DOHH2 (cell line): ENCODE measurements around the gene CFAP61.

Experiments
- H3F3A ChIP-seq: fragments of 200-600 bp; sonication (generic), shearing (Covaris generic); 2 replicates; pipeline ENCODE4 v1.6.0; 2016; ENCODE audit warnings: antibody characterized with exemption, mild to moderate bottlenecking; ENCODE audit not compliant: control insufficient read depth, insufficient read depth
- H3K27ac ChIP-seq: fragments of 200-600 bp; sonication (generic); 2 replicates; pipeline ENCODE4 v1.5.1; 2014; ENCODE audit warnings: low read depth, mild to moderate bottlenecking, low read length, moderate library complexity
- H3K27me3 ChIP-seq: fragments of 200-600 bp; sonication (generic); 2 replicates; pipeline ENCODE4 v1.6.1; 2014; ENCODE audit warnings: mild to moderate bottlenecking, low read length, mixed read lengths; ENCODE audit not compliant: control insufficient read depth
- H3K36me3 ChIP-seq: fragments of 200-600 bp; sonication (generic); 2 replicates; pipeline ENCODE4 v1.6.1; 2014; ENCODE audit warnings: mild to moderate bottlenecking, low read length, moderate library complexity, mixed read lengths; ENCODE audit not compliant: control insufficient read depth
- H3K4me1 ChIP-seq: fragments of 200-600 bp; sonication (generic); 2 replicates; pipeline ENCODE4 v1.6.1; 2014; ENCODE audit warnings: mild to moderate bottlenecking, low read length, mixed read lengths; ENCODE audit not compliant: control insufficient read depth
- H3K4me2 ChIP-seq: fragments of 200-600 bp; sonication (generic); 2 replicates; pipeline ENCODE4 v1.6.0; 2014; ENCODE audit warnings: mild to moderate bottlenecking, low read length, moderate library complexity
- H3K4me3 ChIP-seq: fragments of 200-600 bp; sonication (generic); 2 replicates; pipeline ENCODE4 v1.5.1; 2014; ENCODE audit warnings: mild to moderate bottlenecking, low read length, mixed read lengths
- H3K79me2 ChIP-seq: fragments of 200-600 bp; sonication (generic); 2 replicates; pipeline ENCODE4 v1.6.1; 2014; ENCODE audit warnings: mild to moderate bottlenecking, low read length, mixed read lengths; ENCODE audit not compliant: control insufficient read depth
- H3K9me2 ChIP-seq: fragments of 200-600 bp; sonication (generic); replicated peaks from 2 replicates; pipeline ENCODE4 v1.6.1; 2014; ENCODE audit warnings: mild to moderate bottlenecking, low read length, mixed read lengths; ENCODE audit not compliant: control insufficient read depth
- H3K9me3 ChIP-seq: fragments of 200-600 bp; sonication (generic); 2 replicates; pipeline ENCODE4 v1.6.1; 2014; ENCODE audit warnings: antibody characterized with exemption, low read length, mixed read lengths; ENCODE audit not compliant: control insufficient read depth, insufficient read depth
- H4K20me1 ChIP-seq: fragments of 200-600 bp; sonication (generic); 2 replicates; pipeline ENCODE4 v1.6.0; 2014; ENCODE audit warnings: low read depth, mild to moderate bottlenecking, antibody characterized with exemption, low read length, moderate library complexity; ENCODE audit not compliant: control insufficient read depth, insufficient read depth
- CTCF ChIP-seq: fragments of 200-600 bp; sonication (generic); IDR thresholded peaks from one replicate; pipeline ENCODE4 v1.5.1; 2014; ENCODE audit warnings: antibody characterized with exemption, mild to moderate bottlenecking, low read depth, low read length; ENCODE audit not compliant: poor library complexity, severe bottlenecking
- EZH2phosphoT487 ChIP-seq: fragments of 200-600 bp; sonication (generic); IDR thresholded peaks from 2 replicates; pipeline ENCODE4 v1.6.1; 2017; ENCODE audit warnings: borderline replicate concordance, mild to moderate bottlenecking, antibody characterized with exemption, low read length, moderate library complexity, mixed read lengths

CFAP61 gene

GRCh38 chr20:20231528-20232298 lies 179.4 kb downstream of the CFAP61 start:
- no peaks in the 10 kb centered on the region for H3K79me2 ChIP-seq
- no peaks in the 10 kb centered on the region for H3K4me1 ChIP-seq
- H3K27ac ChIP-seq, result no peak overlapping the region
- H3K9me2 ChIP-seq, result no peaks in the 10 kb centered on the region
- H3K9me3 ChIP-seq, result no peaks in the 10 kb centered on the region
- H3K36me3 ChIP-seq, result no peaks in the 10 kb centered on the region
- no peaks in the 10 kb centered on the region for H4K20me1 ChIP-seq
- no peak for TF ChIP-seq CTCF
- no peak for TF ChIP-seq EZH2phosphoT487
- no peak overlapping the region for H3K4me2 ChIP-seq
- no peak overlapping the region for H3K4me3 ChIP-seq
- H3F3A ChIP-seq, result no peaks in the 10 kb centered on the region
- peaks cover 8% of the 10 kb centered on the region; the same call in 1 of the 2 replicates for H3K27me3 ChIP-seq

- TF ChIP-seq CTCF (no peak), EZH2phosphoT487 (no peak)
- no peak overlapping the region for H3K4me2 ChIP-seq
- H3K4me3 ChIP-seq, result no peak overlapping the region
- H3K27ac ChIP-seq, result no peak overlapping the region
- H3F3A ChIP-seq, result no peaks in the 10 kb centered on the region
- H3K79me2 ChIP-seq, result no peaks in the 10 kb centered on the region
- no peaks in the 10 kb centered on the region for H3K36me3 ChIP-seq
- no peaks in the 10 kb centered on the region for H4K20me1 ChIP-seq
- H3K27me3 ChIP-seq, result peaks cover 8% of the 10 kb centered on the region; the same call in 1 of the 2 replicates
- H3K9me2 ChIP-seq, result no peaks in the 10 kb centered on the region
- H3K9me3 ChIP-seq, result no peaks in the 10 kb centered on the region
- H3K4me1 ChIP-seq, result no peaks in the 10 kb centered on the region
These were observed 180.7 kb downstream of the CFAP61 start for GRCh38 chr20:20233041-20233514.

- Histone ChIP-seq H3K4me3 (no peak overlapping the region), H4K20me1 (no peaks in the 10 kb centered on the region), H3F3A (no peaks in the 10 kb centered on the region), H3K4me1 (no peaks in the 10 kb centered on the region), H3K4me2 (no peak overlapping the region), H3K9me3 (no peaks in the 10 kb centered on the region), H3K9me2 (no peaks in the 10 kb centered on the region), H3K27ac (no peak overlapping the region), H3K36me3 (no peaks in the 10 kb centered on the region), H3K79me2 (no peaks in the 10 kb centered on the region), H3K27me3 (peaks cover 8% of the 10 kb centered on the region; the same call in 1 of the 2 replicates)
- TF ChIP-seq EZH2phosphoT487 (no peak), CTCF (no peak)
These were observed 183.3 kb downstream of the CFAP61 start for GRCh38 chr20:20235681-20236080.
